ENCODE measurements around the gene SCARB1. TPM values are rescaled to one million over a fixed set of nuclear protein-coding genes. Genes with fewer than 3 reads are reported as not detected.

The SCARB1 gene
- total and polyA plus RNA-seq, 2 experiments from 2014 or later = 31.0 to 62.5 TPM

DNA sequence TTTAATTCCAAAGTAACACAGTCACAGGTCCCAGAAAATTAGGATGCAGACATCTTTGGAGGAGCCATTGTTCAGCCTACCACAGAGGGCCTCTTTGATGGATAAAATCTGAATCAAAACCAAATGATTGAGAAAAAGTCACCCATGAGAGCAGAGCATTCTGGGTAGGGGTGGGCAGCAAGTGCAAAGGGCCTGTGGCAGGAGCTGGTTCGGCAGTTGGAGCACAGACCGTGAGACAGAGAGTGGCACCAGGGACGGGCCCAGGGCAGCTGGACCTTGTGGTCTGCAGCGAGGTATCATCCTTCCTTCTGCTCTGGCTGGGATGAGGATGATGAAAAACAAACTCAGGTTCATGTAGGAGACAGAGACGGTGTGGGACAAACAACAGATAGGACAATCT, 32.8 kb upstream of the SCARB1 start (continued):
- TF ChIP-seq, protein P1, sequence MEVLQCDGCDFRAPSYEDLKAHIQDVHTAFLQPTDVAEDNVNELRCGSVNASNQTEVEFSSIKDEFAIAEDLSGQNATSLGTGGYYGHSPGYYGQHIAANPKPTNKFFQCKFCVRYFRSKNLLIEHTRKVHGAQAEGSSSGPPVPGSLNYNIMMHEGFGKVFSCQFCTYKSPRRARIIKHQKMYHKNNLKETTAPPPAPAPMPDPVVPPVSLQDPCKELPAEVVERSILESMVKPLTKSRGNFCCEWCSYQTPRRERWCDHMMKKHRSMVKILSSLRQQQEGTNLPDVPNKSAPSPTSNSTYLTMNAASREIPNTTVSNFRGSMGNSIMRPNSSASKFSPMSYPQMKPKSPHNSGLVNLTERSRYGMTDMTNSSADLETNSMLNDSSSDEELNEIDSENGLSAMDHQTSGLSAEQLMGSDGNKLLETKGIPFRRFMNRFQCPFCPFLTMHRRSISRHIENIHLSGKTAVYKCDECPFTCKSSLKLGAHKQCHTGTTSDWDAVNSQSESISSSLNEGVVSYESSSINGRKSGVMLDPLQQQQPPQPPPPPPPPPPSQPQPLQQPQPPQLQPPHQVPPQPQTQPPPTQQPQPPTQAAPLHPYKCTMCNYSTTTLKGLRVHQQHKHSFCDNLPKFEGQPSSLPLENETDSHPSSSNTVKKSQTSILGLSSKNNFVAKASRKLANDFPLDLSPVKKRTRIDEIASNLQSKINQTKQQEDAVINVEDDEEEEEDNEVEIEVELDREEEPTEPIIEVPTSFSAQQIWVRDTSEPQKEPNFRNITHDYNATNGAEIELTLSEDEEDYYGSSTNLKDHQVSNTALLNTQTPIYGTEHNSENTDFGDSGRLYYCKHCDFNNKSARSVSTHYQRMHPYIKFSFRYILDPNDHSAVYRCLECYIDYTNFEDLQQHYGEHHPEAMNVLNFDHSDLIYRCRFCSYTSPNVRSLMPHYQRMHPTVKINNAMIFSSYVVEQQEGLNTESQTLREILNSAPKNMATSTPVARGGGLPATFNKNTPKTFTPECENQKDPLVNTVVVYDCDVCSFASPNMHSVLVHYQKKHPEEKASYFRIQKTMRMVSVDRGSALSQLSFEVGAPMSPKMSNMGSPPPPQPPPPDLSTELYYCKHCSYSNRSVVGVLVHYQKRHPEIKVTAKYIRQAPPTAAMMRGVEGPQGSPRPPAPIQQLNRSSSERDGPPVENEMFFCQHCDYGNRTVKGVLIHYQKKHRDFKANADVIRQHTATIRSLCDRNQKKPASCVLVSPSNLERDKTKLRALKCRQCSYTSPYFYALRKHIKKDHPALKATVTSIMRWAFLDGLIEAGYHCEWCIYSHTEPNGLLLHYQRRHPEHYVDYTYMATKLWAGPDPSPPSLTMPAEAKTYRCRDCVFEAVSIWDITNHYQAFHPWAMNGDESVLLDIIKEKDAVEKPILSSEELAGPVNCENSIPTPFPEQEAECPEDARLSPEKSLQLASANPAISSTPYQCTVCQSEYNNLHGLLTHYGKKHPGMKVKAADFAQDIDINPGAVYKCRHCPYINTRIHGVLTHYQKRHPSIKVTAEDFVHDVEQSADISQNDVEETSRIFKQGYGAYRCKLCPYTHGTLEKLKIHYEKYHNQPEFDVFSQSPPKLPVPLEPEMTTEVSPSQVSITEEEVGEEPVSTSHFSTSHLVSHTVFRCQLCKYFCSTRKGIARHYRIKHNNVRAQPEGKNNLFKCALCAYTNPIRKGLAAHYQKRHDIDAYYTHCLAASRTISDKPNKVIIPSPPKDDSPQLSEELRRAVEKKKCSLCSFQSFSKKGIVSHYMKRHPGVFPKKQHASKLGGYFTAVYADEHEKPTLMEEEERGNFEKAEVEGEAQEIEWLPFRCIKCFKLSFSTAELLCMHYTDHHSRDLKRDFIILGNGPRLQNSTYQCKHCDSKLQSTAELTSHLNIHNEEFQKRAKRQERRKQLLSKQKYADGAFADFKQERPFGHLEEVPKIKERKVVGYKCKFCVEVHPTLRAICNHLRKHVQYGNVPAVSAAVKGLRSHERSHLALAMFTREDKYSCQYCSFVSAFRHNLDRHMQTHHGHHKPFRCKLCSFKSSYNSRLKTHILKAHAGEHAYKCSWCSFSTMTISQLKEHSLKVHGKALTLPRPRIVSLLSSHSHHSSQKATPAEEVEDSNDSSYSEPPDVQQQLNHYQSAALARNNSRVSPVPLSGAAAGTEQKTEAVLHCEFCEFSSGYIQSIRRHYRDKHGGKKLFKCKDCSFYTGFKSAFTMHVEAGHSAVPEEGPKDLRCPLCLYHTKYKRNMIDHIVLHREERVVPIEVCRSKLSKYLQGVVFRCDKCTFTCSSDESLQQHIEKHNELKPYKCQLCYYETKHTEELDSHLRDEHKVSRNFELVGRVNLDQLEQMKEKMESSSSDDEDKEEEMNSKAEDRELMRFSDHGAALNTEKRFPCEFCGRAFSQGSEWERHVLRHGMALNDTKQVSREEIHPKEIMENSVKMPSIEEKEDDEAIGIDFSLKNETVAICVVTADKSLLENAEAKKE (CRISPR knock-in tag; IDR thresholded peaks at IDR 0.05) = no peak
- TF ChIP-seq POLR2AphosphoS5 (IDR thresholded peaks at IDR 0.05; ENCODE audit: low read depth) = no peak
- TF ChIP-seq, protein P2, sequence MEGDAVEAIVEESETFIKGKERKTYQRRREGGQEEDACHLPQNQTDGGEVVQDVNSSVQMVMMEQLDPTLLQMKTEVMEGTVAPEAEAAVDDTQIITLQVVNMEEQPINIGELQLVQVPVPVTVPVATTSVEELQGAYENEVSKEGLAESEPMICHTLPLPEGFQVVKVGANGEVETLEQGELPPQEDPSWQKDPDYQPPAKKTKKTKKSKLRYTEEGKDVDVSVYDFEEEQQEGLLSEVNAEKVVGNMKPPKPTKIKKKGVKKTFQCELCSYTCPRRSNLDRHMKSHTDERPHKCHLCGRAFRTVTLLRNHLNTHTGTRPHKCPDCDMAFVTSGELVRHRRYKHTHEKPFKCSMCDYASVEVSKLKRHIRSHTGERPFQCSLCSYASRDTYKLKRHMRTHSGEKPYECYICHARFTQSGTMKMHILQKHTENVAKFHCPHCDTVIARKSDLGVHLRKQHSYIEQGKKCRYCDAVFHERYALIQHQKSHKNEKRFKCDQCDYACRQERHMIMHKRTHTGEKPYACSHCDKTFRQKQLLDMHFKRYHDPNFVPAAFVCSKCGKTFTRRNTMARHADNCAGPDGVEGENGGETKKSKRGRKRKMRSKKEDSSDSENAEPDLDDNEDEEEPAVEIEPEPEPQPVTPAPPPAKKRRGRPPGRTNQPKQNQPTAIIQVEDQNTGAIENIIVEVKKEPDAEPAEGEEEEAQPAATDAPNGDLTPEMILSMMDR (conservative IDR thresholded peaks at IDR 0.05; ENCODE audit: low read depth in 2 of 2) = no peak
- TF ChIP-seq ZNF331 (CRISPR knock-in tag; IDR thresholded peaks at IDR 0.05; ENCODE audit: low read depth) = no peak

DNA sequence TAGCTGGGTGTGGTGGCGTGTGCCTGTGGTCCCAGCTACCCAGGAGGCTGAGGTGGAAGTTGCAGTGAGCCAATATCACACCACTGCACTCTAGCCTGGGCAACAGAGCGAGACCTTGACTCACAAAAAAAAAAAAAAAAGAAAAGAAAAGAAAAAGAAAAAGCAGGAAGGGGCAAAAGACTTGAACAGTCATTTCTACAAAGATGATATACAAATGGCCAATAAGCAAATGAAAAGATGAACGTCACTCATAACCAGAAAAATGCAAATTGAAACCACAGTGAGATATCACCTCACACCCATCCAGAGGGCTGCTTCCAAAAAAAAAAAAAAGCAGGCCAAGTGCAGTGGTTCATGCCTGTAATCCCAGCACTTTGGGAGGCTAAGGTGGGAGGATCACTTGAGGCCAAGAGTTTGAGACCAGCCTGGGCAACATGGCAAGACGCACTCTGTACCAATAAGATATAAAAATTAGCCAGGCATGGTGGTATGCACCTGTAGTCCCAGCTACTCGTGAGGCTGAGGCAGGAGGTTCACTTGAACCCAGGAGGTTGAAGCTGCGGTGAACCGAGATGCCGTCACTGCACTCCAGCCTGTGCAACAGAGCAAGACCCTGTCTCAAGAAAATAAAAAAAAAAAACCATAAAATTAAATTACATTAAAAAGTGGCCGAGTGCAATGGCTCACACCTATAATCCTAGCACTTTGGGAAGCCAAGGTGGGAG, 30.3 kb upstream of the SCARB1 start:
- Histone ChIP-seq H3K27me3 (ENCODE audit: insufficient read depth) (no peaks in the 10 kb centered on the region), H3K79me2 (replicated peaks; ENCODE audit: insufficient read depth) (no peaks in the 10 kb centered on the region), H3K4me2 (no peak overlapping the region), H3K4me3 (no peak overlapping the region), H2AFZ (no peak overlapping the region), H3K27ac (ENCODE audit: low read depth) (no peak overlapping the region), H3K9me2 (ENCODE audit: insufficient read depth) (no peaks in the 10 kb centered on the region), H3K4me1 (ENCODE audit: insufficient read depth) (no peaks in the 10 kb centered on the region), H4K20me1 (replicated peaks; ENCODE audit: insufficient read depth) (no peaks in the 10 kb centered on the region), H3F3A (replicated peaks; ENCODE audit: low read depth) (no peaks in the 10 kb centered on the region), H3K36me3 (ENCODE audit: insufficient read depth) (no peaks in the 10 kb centered on the region)
- H3K27ac Mint-ChIP-seq = no peak overlapping the region
- DNase-seq (ENCODE audit: low spot score) (no peak), ATAC-seq (no peak)
- peaks cover 13% of the 10 kb centered on the region for H3K27me3 Mint-ChIP-seq (ENCODE audit: insufficient read depth, low read depth, poor library complexity)
- peaks cover 4% of the 10 kb centered on the region for H3K9me3 Mint-ChIP-seq
- peaks cover 4% of the 10 kb centered on the region for H3K4me1 Mint-ChIP-seq
- H3K4me3 Mint-ChIP-seq = no peak overlapping the region
- TF ChIP-seq JUNB (IDR thresholded peaks at IDR 0.05; ENCODE audit: unreplicated experiment) = no peak
- TF ChIP-seq EZH2 (IDR thresholded peaks at IDR 0.05; ENCODE audit: low read depth, unreplicated experiment) = no peak
- no peak for TF ChIP-seq POLR2AphosphoS5 (IDR thresholded peaks at IDR 0.05; ENCODE audit: low read depth)
- no peak for TF ChIP-seq EZH2phosphoT487 (IDR thresholded peaks at IDR 0.05; ENCODE audit: unreplicated experiment)
- TF ChIP-seq NANOG (IDR thresholded peaks at IDR 0.05; ENCODE audit: borderline replicate concordance) = no peak
- no peak for TF ChIP-seq STAT1 (IDR thresholded peaks at IDR 0.05; ENCODE audit: unreplicated experiment)
- no peaks in the 10 kb centered on the region; the same call in 2 of the 3 replicates for H3K36me3 Mint-ChIP-seq (ENCODE audit: low read depth)

All from GM23338 (cell line).